HCT116 (cell line): Measurements from ENCODE around the gene NLRC5. TPM values are rescaled to one million over a fixed set of nuclear protein-coding genes. Genes with fewer than 3 reads are reported as not detected.

Experiments used
- ATAC-seq: fragments of 200-7000 bp; cut with Tn5 transposase; 2 replicates; pipeline ENCODE4 v1.9.1; 2020; ENCODE audit warnings: mild to moderate bottlenecking, moderate library complexity
- BruUV-seq: library from RNA; stranded (reverse); fragments of 400-500 nt; replicated peaks from 2 replicates; lab custom pipeline; 2021; lab: Mats Ljungman, UMichigan
- CTCF ChIA-PET: fragments of 300-600 bp; sonication (Branson Sonifier 250); formaldehyde crosslinking; loops from one replicate; lab custom pipeline; 2021; ENCODE audit warnings: antibody characterized with exemption; lab: Charles Lee
- POLR2A ChIA-PET: fragments of 300-600, 350-600 bp; sonication (Branson Sonifier 250); formaldehyde crosslinking; loops from one replicate; lab custom pipeline; 2021; ENCODE audit warnings: antibody characterized with exemption; lab: Charles Lee
- RAD21 ChIA-PET, 2 experiments: fragments of 300-600 bp; sonication (Branson Sonifier 250); formaldehyde crosslinking; loops; one replicate each; lab custom pipeline; 2023; ENCODE audit warnings: low total read pairs in 2 of 2; ENCODE audit not compliant: uncharacterized antibody in 2 of 2, unreplicated experiment in 2 of 2, low non-redundant PET in 1 of 2; lab: Charles Lee
- DNase-seq: peaks from one replicate; pipeline ENCODE4 v3.0.0-alpha.2; 2010; ENCODE audit warnings: low read depth, low spot score
- H2AFZ ChIP-seq: fragments of 200-600 bp; shearing (Covaris generic), sonication (generic); 2 replicates; pipeline ENCODE4 v1.6.1; 2017; ENCODE audit warnings: low read depth, mixed run types, mixed read lengths, antibody characterized with exemption, low read length; ENCODE audit not compliant: poor library complexity, severe bottlenecking
- H3K27ac ChIP-seq: 2 replicates; pipeline ENCODE4 v1.5.1; 2012; ENCODE audit warnings: low read depth, low read length
- H3K27me3 ChIP-seq: fragments of 200-600 bp; sonication (generic); 2 replicates; pipeline ENCODE4 v1.6.1; 2016; ENCODE audit warnings: mixed run types, low read length, mixed read lengths; ENCODE audit not compliant: insufficient read depth
- H3K36me3 ChIP-seq, 2 experiments: fragments of 200-500 bp in 1 of 2; fragments of 200-600 bp in 1 of 2; sonication (Bioruptor generic) in 1 of 2; sonication (generic) in 1 of 2; 2 replicates each; pipeline versions ENCODE4 v1.5.1 to v1.6.1; 2014 to 2016; ENCODE audit warnings: low read length in 2 of 2, inconsistent platforms in 1 of 2, mixed read lengths in 1 of 2, mixed run types in 1 of 2; ENCODE audit not compliant: insufficient read depth in 2 of 2, control insufficient read depth in 1 of 2
- H3K4me1 ChIP-seq, 2 experiments: fragments of 200-600 bp in 1 of 2; sonication (generic) in 1 of 2; 2 replicates each; pipeline versions ENCODE4 v1.5.1 to v1.6.1; 2012 to 2017; ENCODE audit warnings: low read length in 2 of 2, inconsistent platforms in 1 of 2, mild to moderate bottlenecking in 1 of 2, mixed read lengths in 1 of 2, mixed run types in 1 of 2, moderate library complexity in 1 of 2; ENCODE audit not compliant: insufficient read depth in 2 of 2, control insufficient read depth in 1 of 2
- H3K4me2 ChIP-seq: fragments of 200-600 bp; sonication (generic); 2 replicates; pipeline ENCODE4 v1.6.1; 2017; ENCODE audit warnings: mixed run types, low read length, mixed read lengths
- H3K4me3 ChIP-seq, 2 experiments: fragments of 200-600 bp in 1 of 2; sonication (generic) in 1 of 2; replicated peaks in 1 of 2; 2 replicates each; pipeline ENCODE4 v1.5.1; 2011 to 2016; ENCODE audit warnings: low read length in 2 of 2, control low read depth in 1 of 2, low read depth in 1 of 2, mild to moderate bottlenecking in 1 of 2, mixed read lengths in 1 of 2, mixed run types in 1 of 2
- H3K79me2 ChIP-seq: fragments of 200-600 bp; sonication (generic); 2 replicates; pipeline ENCODE4 v1.6.1; 2017; ENCODE audit warnings: mild to moderate bottlenecking, mixed run types, low read length, moderate library complexity, mixed read lengths; ENCODE audit not compliant: insufficient read depth
- H3K9ac ChIP-seq: fragments of 200-600 bp; sonication (generic); 2 replicates; pipeline ENCODE4 v1.6.1; 2016; ENCODE audit warnings: low read length, mixed read lengths
- H3K9me2 ChIP-seq: fragments of 200-600 bp; sonication (generic), shearing (Covaris generic); 2 replicates; pipeline ENCODE4 v1.6.1; 2017; ENCODE audit warnings: mixed run types, mild to moderate bottlenecking, moderate library complexity; ENCODE audit not compliant: insufficient read depth
- H3K9me3 ChIP-seq, 2 experiments: fragments of 200-500 bp in 1 of 2; fragments of 200-600 bp in 1 of 2; sonication (Bioruptor generic) in 1 of 2; sonication (generic) in 1 of 2; 2 replicates each; pipeline ENCODE4 v1.6.1; 2014 to 2017; ENCODE audit warnings: low read length in 2 of 2, mixed read lengths in 2 of 2, inconsistent platforms in 1 of 2, low read depth in 1 of 2, mild to moderate bottlenecking in 1 of 2, mixed run types in 1 of 2, moderate library complexity in 1 of 2; ENCODE audit not compliant: control insufficient read depth in 1 of 2, insufficient read depth in 1 of 2
- H4K20me1 ChIP-seq: fragments of 200-600 bp; sonication (generic), shearing (Covaris generic); 2 replicates; pipeline ENCODE4 v1.6.1; 2017; ENCODE audit warnings: mixed run types, mild to moderate bottlenecking, moderate library complexity; ENCODE audit not compliant: insufficient read depth
- CTCF ChIP-seq, 3 experiments: fragments of 200-600 bp in 1 of 3; sonication (generic) in 1 of 3; IDR thresholded peaks in 2 of 3; conservative IDR thresholded peaks in 1 of 3; 2 replicates each; pipeline ENCODE4 v1.5.1; 2012 to 2017; ENCODE audit warnings: low read depth in 2 of 3, low read length in 2 of 3, antibody characterized with exemption in 1 of 3, borderline replicate concordance in 1 of 3, control low read depth in 1 of 3, mild to moderate bottlenecking in 1 of 3, mixed read lengths in 1 of 3, mixed run types in 1 of 3, moderate library complexity in 1 of 3; ENCODE audit not compliant: insufficient read depth in 1 of 3
- POLR2AphosphoS5 ChIP-seq: IDR thresholded peaks from 2 replicates; pipeline ENCODE4 v1.6.1; 2011; ENCODE audit warnings: mild to moderate bottlenecking, low read depth, low read length, moderate library complexity
- REST ChIP-seq: IDR thresholded peaks from 2 replicates; pipeline ENCODE4 v1.6.1; 2012; ENCODE audit warnings: low read depth
- TCF7L2 ChIP-seq: IDR thresholded peaks from 2 replicates; pipeline ENCODE4 v1.7.0; 2011; ENCODE audit warnings: borderline replicate concordance, inconsistent platforms; ENCODE audit not compliant: insufficient read depth, insufficient read length; ENCODE audit errors: extremely low read depth
- ZFX ChIP-seq: fragments of 450-650 bp; IDR thresholded peaks from 2 replicates; pipeline ENCODE4 v1.6.1; 2017
- intact Hi-C: fragments of 100-400 bp; cut with micrococcal nuclease; formaldehyde crosslinking; loops from 2 replicates; pipeline ENCODE4 v1.10.0; 2022
- total RNA-seq: library from RNA; stranded (reverse); gene quantifications from one replicate; pipeline ENCODE4 v1.2.1, GENCODE V29; 2021; ENCODE audit not compliant: unreplicated experiment

The NLRC5 gene
- total RNA-seq, 1 experiment from 2014 or later: 10.4 TPM

GRCh38 chr16:57091200-57091974 lies 102.0 kb downstream of the NLRC5 start:
- H3K4me1 ChIP-seq: peaks cover 20 to 25% of the 10 kb centered on the region in 2 experiments
- DNase-seq: peak; percentile 32
- ATAC-seq: peak; percentile 67
- TSS peak; percentile 82 for BruUV-seq
- H3K9me2 ChIP-seq: no peaks in the 10 kb centered on the region
- peak overlapping the region; percentile 69 for H3K9ac ChIP-seq
- H3K9me3 ChIP-seq: no peaks in the 10 kb centered on the region
- H3K36me3 ChIP-seq: no peaks in the 10 kb centered on the region
- peaks cover 20% of the 10 kb centered on the region; the same call in 1 of the 2 replicates for H3K79me2 ChIP-seq
- H3K27ac ChIP-seq: peak overlapping the region; percentile 87
- no peak for TF ChIP-seq ZFX
- peak; percentile 79 for TF ChIP-seq TCF7L2
- TF ChIP-seq CTCF (IDR thresholded peaks at IDR 0.05 in 2 of 3, conservative IDR thresholded peaks at IDR 0.05 in 1 of 3; ENCODE audit: borderline replicate concordance in 1 of 3, insufficient read depth in 1 of 3, low read depth in 2 of 3, low read length in 2 of 3): no peak
- 0 out of 2 replicates have a peak, but pooled peaks have one; percentile 12 for TF ChIP-seq POLR2AphosphoS5
- no peak for TF ChIP-seq REST
- H3K4me3 ChIP-seq: peak overlapping the region; percentile 51 to 70
- ChIA-PET CTCF (interaction anchor here (0.6 to 2.3 kb wide), 6 partner anchors 9 to 1318 kb away, joined by 3 to 8 read pairs (median 4); no protein-coding TSS in a partner anchor), RAD21 (no interaction called here), POLR2A (interaction anchor here (0.9 kb wide), 1 partner anchor 12 kb away, joined by 3 read pairs; no protein-coding TSS in a partner anchor)
- H3K4me2 ChIP-seq: peak overlapping the region; percentile 98
- no peaks in the 10 kb centered on the region for H4K20me1 ChIP-seq
- no peak overlapping the region for H2AFZ ChIP-seq
- intact Hi-C loops: no loop called here
- H3K27me3 ChIP-seq: no peaks in the 10 kb centered on the region
